Lung (tissue), 12 donors: ENCODE data around the gene PTBP3. TPM values are rescaled to one million over a fixed set of nuclear protein-coding genes. Genes with fewer than 3 reads are reported as not detected.
A peak's percentile ranks its signal among the peaks of the same experiment; 100 is the strongest.
"Not testable (repeated sequence)": the region's sequence is repeated elsewhere in the genome, so short reads cannot be mapped to it uniquely, and the experiment has no call there.

Experiments
- ATAC-seq: fragments of 200-7000 bp; cut with Tn5 transposase; one replicate; pipeline ENCODE4 v1.9.1; 2020; ENCODE audit warnings: moderate number of reproducible peaks; ENCODE audit not compliant: insufficient read depth, low FRiP score
- DNase-seq, 3 donors: peaks; one replicate each; pipeline ENCODE4 v3.0.0-alpha.2; 2013 to 2017
- H3K27ac ChIP-seq, 2 donors: one replicate each; pipeline ENCODE4 v1.5.1; 2013; ENCODE audit warnings: mild to moderate bottlenecking in 2 of 2, moderate library complexity in 2 of 2, control low read depth in 1 of 2, inconsistent platforms in 1 of 2, low read depth in 1 of 2, low read length in 1 of 2
- H3K27me3 ChIP-seq, 3 donors: one replicate each; pipeline ENCODE4 v1.5.1; 2013; ENCODE audit warnings: low read length in 2 of 3; ENCODE audit not compliant: control insufficient read depth in 3 of 3, insufficient read depth in 3 of 3
- H3K36me3 ChIP-seq, 4 donors: one replicate each; pipeline ENCODE4 v1.5.1; 2013; ENCODE audit warnings: low read length in 4 of 4, mild to moderate bottlenecking in 1 of 4, moderate library complexity in 1 of 4; ENCODE audit not compliant: control insufficient read depth in 4 of 4, insufficient read depth in 4 of 4
- H3K4me1 ChIP-seq, 5 donors: one replicate each; pipeline ENCODE4 v1.5.1; 2013; ENCODE audit warnings: low read length in 5 of 5, mild to moderate bottlenecking in 2 of 5, moderate library complexity in 1 of 5; ENCODE audit not compliant: control insufficient read depth in 5 of 5, insufficient read depth in 5 of 5
- H3K4me3 ChIP-seq: one replicate; pipeline ENCODE4 v1.5.1; 2013; ENCODE audit warnings: mild to moderate bottlenecking, control low read depth, moderate library complexity
- H3K9ac ChIP-seq, 2 donors: one replicate each; pipeline ENCODE4 v1.5.1; 2013; ENCODE audit warnings: low read length in 2 of 2, control low read depth in 1 of 2; ENCODE audit not compliant: insufficient read depth in 1 of 2
- H3K9me3 ChIP-seq, 4 donors: one replicate each; pipeline ENCODE4 v1.5.1; 2013; ENCODE audit warnings: low read length in 3 of 4, mild to moderate bottlenecking in 1 of 4, moderate library complexity in 1 of 4; ENCODE audit not compliant: control insufficient read depth in 4 of 4, insufficient read depth in 3 of 4
- WGBS, 2 donors: extraction: QIAGEN DNeasy Blood & Tissue Kit; methylation state at CpG; one replicate each; pipeline ENCODE4 v1.1.7; 2013; 5-methylcytosine and 5-hydroxymethylcytosine counted together
- polyA plus RNA-seq, 2 donors: library from polyadenylated mRNA; stranded (reverse); fragments of 200-250 nt; gene quantifications; one replicate each; pipeline ENCODE4 v1.2.1, GENCODE V29; 2013
- total RNA-seq, 2 donors: library from RNA; depleted of rRNA in 1 of 2; stranded (reverse); fragments of >200 nt in 1 of 2; gene quantifications; one replicate each; pipeline ENCODE4 v1.2.1, GENCODE V29; 2014 to 2021
- TF ChIP-seq, protein P1 (sequence below): IDR thresholded peaks from 2 replicates; pipeline ENCODE4 v1.5.1; 2012; ENCODE audit warnings: mild to moderate bottlenecking; ENCODE audit errors: control extremely low read depth, extremely low read depth
- donor health status: control.
- donor health status: control.
- donor health status: Bipolar disorder and iron deficiency.
- donor health status: healthy.
- donor health status: DM: yes; HTN: yes; CAD: no.

Gene PTBP3
- total and polyA plus RNA-seq, 4 donors: 12.4 to 75.1 (median 46.8) TPM

DNA sequence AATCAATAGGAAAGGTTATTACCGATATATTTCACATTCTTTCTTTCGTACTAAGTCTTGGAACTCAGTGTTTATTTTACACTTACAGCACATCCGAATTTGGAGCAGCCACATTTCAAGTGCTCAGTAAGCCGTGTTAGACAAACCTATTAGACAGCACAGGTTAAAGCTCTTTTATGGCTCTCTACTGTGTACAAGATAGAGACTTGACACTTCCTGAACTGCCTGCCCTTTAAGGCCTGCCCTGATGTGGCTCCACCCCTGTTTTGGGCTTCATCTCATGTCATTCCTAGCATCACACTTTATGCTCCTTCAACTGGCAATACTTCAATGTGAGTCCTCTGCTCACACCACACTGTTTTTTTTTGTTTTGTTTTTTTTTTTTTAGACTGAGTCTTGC is 134.8 kb downstream of the PTBP3 start:
- no peak overlapping the region for H3K9ac ChIP-seq
- H3K9me3 ChIP-seq: no peaks in the 10 kb centered on the region
- H3K27me3 ChIP-seq: no peaks in the 10 kb centered on the region
- ATAC-seq: no peak
- peaks cover 0 to 4% (median under 1%) of the 10 kb centered on the region in 5 donors for H3K4me1 ChIP-seq
- TF ChIP-seq, protein P1, sequence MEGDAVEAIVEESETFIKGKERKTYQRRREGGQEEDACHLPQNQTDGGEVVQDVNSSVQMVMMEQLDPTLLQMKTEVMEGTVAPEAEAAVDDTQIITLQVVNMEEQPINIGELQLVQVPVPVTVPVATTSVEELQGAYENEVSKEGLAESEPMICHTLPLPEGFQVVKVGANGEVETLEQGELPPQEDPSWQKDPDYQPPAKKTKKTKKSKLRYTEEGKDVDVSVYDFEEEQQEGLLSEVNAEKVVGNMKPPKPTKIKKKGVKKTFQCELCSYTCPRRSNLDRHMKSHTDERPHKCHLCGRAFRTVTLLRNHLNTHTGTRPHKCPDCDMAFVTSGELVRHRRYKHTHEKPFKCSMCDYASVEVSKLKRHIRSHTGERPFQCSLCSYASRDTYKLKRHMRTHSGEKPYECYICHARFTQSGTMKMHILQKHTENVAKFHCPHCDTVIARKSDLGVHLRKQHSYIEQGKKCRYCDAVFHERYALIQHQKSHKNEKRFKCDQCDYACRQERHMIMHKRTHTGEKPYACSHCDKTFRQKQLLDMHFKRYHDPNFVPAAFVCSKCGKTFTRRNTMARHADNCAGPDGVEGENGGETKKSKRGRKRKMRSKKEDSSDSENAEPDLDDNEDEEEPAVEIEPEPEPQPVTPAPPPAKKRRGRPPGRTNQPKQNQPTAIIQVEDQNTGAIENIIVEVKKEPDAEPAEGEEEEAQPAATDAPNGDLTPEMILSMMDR: no peak
- H3K27ac ChIP-seq: no peak overlapping the region
- H3K36me3 ChIP-seq: no peaks in the 10 kb centered on the region
- WGBS, 2 donors: 54 to 67% methylated on average over 4 of the region's 4 CpGs
- peak in 1 of 3 donors; percentile 13 for DNase-seq
- H3K4me3 ChIP-seq: no peak overlapping the region

- Histone ChIP-seq H3K9ac (no peak overlapping the region), H3K4me3 (no peak overlapping the region), H3K9me3 (no peaks in the 10 kb centered on the region), H3K27ac (peak overlapping the region in 1 of 2 donors; percentile 49), H3K4me1 (peaks cover 0 to 4% (median 2%) of the 10 kb centered on the region in 5 donors), H3K27me3 (no peaks in the 10 kb centered on the region), H3K36me3 (no peaks in the 10 kb centered on the region)
- WGBS, 2 donors: 66 to 70% methylated on average over 4 of the region's 4 CpGs
- no peak for ATAC-seq
- DNase-seq: peak in 2 of 3 donors; percentile 9 to 32
- TF ChIP-seq, protein P1: no peak
These were observed 138.4 kb downstream of the PTBP3 start for GRCh38 chr9:112194969-112195431.

- Histone ChIP-seq H3K4me1 (peaks cover 0 to 4% (median 2%) of the 10 kb centered on the region in 5 donors), H3K27ac (no peak overlapping the region), H3K4me3 (no peak overlapping the region), H3K9ac (no peak overlapping the region), H3K9me3 (no peaks in the 10 kb centered on the region), H3K27me3 (no peaks in the 10 kb centered on the region), H3K36me3 (no peaks in the 10 kb centered on the region)
- DNase-seq (no peak), ATAC-seq (no peak)
- TF ChIP-seq, protein P1: no peak
- WGBS, 2 donors: 91 to 95% methylated on average over 6 of the region's 6 CpGs
These were observed 139.7 kb downstream of the PTBP3 start for GRCh38 chr9:112193572-112194288.

- not testable (repeated sequence) for H3K36me3 ChIP-seq, H3K9me3 ChIP-seq, ATAC-seq, DNase-seq, H3K4me1 ChIP-seq, H3K4me3 ChIP-seq, H3K27me3 ChIP-seq, H3K27ac ChIP-seq, H3K9ac ChIP-seq
- 76 to 79% methylated on average over 1 of the region's 1 CpG for WGBS, 2 donors
These were observed 143.1 kb downstream of the PTBP3 start for GRCh38 chr9:112190320-112190719.
